Hematopoietic multipotent progenitor cell treated with erythropoietin and hydrocortisone succinate and interleukin-3 and kit ligand, for 4 days (in vitro differentiated cells): Measurements from ENCODE around the gene RHOBTB3.
"Not testable (repeated sequence)": the region's sequence is repeated elsewhere in the genome, so short reads cannot be mapped to it uniquely, and the experiment has no call there.

ENCODE experiments used
- DNase-seq: peaks from one replicate; pipeline ENCODE4 v3.0.0-alpha.2; 2015

RHOBTB3 gene

DNA sequence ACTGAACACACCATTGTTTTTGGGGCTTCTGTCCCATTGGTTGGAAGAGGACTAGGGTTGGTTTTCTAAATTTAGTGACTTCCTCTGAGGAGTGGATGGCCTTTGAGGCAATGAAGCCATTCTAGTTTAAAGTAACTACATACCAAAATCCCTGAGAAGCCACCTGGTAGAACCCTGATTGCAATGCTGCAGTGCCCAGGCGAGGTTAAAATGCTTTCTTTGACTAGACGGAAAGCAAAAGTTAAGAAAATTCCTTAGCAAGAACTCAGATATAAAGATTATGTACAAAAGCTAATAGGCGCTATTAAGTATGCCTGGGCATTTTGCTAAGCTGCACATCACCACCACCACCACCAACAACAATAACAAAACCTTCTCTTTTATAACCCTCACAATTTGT, 70.8 kb downstream of the RHOBTB3 start:
- DNase-seq: no peak

- no peak for DNase-seq
Measured at GRCh38 chr5:95803271-95804148, 72.4 kb downstream of the RHOBTB3 start.

DNA sequence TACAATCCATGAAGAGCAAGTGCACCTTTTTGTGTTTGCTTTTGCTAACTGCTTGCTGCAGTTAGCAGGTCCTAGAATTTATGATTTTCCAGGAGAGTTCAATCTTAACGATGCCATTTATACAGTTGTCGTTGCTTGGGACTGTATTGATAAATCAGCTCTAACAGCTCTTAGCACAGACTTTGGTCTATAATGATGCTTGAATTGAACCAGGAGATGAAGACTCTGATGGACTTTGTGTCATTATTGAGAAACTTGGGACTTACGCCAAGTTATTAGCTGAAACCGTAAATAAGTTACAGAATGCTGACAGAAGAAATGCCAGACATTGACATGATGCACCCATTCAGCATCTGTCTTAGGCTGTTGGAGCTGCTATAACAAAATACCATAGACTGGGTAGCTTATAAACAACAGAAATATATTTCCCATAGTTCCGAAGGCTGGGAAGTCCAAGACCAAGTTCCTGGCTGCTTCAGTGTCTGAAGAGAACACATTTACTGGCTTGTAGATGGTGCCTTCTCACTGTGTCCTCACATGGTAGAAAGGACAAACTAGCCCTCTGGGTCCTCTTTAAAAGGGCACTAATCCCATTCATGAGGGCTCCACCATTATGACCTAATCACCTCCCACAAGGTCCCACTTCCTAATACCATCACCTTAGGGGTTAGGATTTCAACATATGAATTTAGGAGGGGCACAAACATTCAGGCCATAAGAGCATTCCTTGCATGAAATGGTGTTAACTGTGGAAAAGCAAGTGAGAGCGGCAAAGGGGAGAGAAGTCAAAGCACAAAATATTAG, 73.8 kb downstream of the RHOBTB3 start:
- no peak for DNase-seq

GRCh38 chr5:95806687-95807086, 75.6 kb downstream of the RHOBTB3 start:
- no peak for DNase-seq

GRCh38 chr5:95808013-95808685, 77.0 kb downstream of the RHOBTB3 start:
- DNase-seq: no peak

GRCh38 chr5:95808686-95809413, 77.7 kb downstream of the RHOBTB3 start:
- peak; percentile 92 for DNase-seq

- no peak for DNase-seq
Measured at GRCh38 chr5:95809414-95809960, 78.4 kb downstream of the RHOBTB3 start.

GRCh38 chr5:95810305-95811125, 79.4 kb downstream of the RHOBTB3 start:
- no peak for DNase-seq

DNA sequence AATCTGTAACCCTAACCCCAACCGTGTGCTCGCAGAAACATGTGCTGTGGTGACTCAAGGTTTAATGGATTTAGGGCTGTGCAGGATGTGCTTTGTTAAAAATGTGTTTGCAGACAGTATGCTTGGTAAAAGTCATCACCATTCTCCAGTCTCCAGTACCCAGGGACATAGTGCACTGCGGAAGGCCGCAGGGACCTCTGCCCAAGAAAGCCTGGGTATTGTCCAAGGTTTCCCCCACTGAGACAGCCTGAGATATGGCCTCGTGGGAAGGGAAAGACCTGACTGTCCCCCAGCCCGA, 79.9 kb downstream of the RHOBTB3 start:
- DNase-seq: not testable (repeated sequence)

DNA sequence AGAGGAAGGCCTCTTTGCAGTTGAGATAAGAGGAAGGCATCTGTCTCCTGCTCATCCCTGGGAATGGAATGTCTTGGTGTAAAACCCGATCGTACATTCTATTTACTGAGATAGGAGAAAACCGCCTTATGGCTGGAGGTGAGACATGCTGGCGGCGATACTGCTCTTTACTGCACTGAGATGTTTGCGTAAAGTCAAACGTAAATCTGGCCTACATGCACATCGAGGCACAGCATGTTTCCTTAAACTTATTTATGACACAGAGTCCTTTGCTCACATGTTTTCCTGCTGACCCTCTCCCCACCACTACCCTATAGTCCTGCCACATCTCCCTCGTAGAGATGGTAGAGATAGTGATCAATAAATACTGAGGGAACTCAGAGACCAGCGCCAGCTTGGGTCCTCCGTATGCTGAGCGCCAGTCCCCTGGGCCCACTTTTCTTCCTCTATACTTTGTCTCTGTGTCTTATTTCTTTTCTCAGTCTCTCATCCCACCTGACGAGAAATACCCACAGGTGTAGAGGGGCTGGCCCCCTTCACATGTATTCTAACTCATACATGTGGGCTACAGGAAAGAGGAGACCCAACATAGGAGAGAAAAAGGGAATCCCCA, 80.4 kb downstream of the RHOBTB3 start:
- DNase-seq: not testable (repeated sequence)

- peak; percentile 48 for DNase-seq
Measured at GRCh38 chr5:95812074-95812471, 80.9 kb downstream of the RHOBTB3 start.

- DNase-seq: not testable (repeated sequence)
Measured at GRCh38 chr5:95813035-95813434, 81.9 kb downstream of the RHOBTB3 start.

- DNase-seq: no peak
Measured at GRCh38 chr5:95815155-95815729, 84.1 kb downstream of the RHOBTB3 start.

DNA sequence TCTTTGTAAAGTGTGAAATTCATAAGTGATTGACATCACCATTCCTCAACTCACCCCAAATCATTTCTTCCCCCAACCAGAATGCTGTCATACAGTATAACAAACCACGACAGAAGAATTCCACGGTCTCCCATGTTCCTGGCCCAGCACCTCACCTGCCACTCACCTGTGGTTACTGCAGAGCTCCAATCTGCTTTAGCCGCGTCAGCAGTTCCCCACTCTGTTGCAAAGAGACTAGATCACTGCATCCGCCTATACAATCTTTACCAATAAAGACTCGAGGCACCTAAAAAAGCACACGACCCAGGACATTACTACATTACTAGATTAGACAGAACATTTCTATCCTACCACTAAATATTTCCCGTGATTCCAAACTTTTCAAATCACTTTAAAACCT, 85.2 kb downstream of the RHOBTB3 start:
- DNase-seq: no peak

DNA sequence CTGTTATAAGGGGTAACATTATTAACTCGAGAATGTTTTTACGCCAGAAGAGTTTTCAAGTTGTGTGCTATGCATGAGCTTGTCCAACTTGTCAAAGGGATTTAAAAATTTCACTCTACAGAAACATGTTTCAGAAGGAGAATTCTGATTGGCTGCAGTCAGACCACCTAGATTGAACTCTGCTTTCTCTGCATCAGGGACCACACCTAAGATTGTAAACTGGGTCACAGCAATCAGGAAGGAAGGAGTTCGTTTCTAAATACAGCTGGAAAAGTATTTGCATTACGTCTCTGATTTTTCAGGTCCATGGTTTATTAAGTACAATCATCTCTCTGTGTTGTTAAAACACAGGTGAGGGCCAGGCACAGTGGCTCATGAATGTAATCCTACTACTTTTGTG, 85.6 kb downstream of the RHOBTB3 start:
- DNase-seq: no peak

DNA sequence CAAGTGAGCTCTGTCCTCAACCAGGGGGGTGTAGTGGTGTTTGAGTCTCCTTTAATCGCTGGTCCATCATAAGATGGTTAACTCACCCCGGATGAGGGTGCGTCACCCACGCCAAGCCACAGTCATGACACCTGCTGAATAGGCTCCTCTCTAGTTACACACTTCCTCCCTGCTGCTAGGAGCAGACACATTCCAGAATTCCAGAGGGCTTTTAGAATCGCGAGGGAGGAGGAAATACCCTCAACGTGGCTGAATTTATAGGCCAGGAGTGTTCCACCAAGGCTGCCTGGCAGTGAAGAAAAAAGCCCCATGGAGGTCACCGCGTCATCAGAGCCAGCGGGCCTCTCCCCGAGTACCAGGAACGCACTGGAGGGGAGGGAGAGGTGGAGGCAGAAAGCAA, 86.3 kb downstream of the RHOBTB3 start:
- DNase-seq: no peak

- DNase-seq: peak; percentile 91
Measured at GRCh38 chr5:95818181-95819147, 87.3 kb downstream of the RHOBTB3 start.

- peak; percentile 32 for DNase-seq
Measured at GRCh38 chr5:95821110-95822021, 90.2 kb downstream of the RHOBTB3 start.
